ENCODE data around the gene PDE1C. TPM values are rescaled to one million over a fixed set of nuclear protein-coding genes. Genes with fewer than 3 reads are reported as not detected.
"Not testable (repeated sequence)": the region's sequence is repeated elsewhere in the genome, so short reads cannot be mapped to it uniquely, and the experiment has no call there.

PDE1C gene
- total RNA-seq, 1 donor from 2014 or later: 220 TPM

DNA sequence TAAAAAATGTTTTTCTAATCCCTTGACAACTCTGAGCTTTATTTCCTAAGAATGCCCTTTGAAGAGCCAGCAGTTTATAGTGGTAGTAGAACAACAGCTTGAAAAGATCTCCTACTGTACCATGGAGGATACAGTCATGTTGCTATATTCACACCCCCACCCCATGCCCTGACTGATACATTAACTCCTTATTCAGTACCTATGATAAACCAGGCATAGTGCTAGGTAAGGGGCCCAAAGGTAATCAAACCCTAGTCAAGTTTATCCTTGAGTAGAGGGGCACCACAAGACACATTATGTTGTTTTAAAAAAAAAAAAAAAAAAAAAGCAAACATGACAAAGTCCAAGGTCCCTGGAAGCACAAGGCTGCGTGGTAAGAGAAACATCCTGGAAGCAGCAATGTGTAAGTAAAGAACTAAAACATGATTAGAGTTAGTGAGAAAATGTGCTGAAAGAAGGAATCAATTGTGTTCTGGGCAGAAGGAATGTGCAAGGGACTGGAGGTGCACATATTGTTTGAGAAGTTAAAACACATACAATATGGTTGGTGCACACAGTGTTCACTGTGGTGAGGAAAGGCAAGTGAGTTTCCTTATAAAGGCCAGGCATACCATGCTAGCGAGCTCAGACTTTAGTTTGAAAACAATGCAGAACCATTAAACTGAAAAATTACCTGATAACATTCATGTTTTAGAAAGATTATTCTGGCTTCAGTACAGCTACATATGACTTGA lies 51.2 kb downstream of the PDE1C start:
- DNase-seq (ENCODE audit: low spot score): no peak
- intact Hi-C loops (cut with DNase I): no loop called here

DNA sequence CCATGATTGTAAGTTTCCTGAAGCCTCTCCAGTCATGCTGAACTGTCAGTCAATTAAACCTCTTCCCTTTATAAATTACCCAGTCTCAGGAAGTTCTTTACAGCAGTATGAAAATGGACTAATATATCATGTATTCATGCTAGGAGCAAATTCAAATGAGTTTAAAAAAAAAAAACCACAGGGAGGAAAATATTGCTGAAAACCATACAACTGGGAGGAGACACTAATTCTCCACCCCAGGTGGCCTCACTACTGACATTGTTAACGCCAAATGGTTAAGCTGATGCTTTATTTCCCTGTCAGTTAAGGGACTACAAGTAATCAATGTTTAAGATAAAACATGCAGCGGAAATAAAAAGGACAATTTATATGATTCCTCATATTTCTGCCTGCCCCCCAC lies 55.1 kb downstream of the PDE1C start:
- no peak for DNase-seq (ENCODE audit: low spot score)
- intact Hi-C loops (cut with DNase I): no loop called here

DNA sequence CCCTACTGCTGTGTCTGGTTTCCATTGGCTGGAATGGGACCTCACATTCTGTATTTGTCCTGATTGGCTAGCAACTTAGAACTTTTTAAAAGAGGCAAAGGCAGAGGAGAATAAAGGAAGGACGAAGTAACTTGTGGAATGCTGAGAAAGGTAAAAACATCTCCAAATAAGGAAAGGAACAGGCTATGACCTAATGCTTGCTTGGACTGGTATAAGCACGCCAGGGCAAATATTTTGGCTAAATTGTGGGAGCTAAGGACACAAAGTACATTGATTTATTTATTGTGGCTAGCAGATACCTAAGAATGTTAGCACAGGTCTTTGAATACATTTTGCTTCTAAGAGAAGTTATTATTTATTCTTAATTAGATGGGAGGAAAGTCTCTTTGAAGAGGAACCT lies 56.7 kb downstream of the PDE1C start:
- DNase-seq (ENCODE audit: low spot score); intact Hi-C loops (cut with DNase I): not testable (repeated sequence)

DNA sequence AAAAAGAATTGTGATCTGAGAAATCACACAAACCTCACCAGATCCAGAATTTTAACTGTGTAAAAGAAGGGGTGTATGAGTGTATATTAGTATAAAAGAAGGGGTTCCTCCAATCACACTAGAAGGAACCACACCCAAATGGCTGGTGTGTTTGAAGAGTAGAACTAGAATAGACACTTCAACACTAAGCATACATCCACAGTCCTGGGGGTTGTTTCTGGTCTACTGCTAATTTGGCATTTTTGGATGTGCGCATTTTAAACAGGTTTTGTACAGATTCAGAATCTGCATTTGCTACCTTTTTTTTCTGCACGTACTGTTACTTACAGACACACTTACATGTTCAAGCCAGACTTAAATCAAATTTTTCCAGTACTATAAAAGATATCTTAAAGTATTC lies 64.6 kb downstream of the PDE1C start:
- intact Hi-C loops (cut with DNase I): no loop called here
- no peak for DNase-seq (ENCODE audit: low spot score)

DNA sequence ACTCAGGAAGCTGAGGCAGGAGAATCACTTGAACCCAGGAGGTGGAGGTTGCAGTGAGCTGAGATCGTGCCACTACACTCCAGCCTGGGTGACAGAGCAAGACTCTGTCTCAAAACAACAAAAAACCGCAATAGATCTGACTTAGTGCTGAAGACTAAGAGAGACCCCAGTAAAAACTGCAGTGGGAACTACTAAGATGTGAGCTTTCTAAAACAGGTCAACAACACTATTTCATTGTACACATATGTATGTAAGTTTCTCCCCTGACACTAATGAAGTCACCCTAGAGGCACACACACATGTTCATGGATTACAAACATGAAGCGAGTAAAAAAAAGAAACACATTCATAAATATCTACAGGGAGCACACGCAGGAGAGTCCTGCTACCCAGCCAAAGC lies 68.3 kb downstream of the PDE1C start:
- no peak for DNase-seq (ENCODE audit: low spot score)
- intact Hi-C loops (cut with DNase I): no loop called here

DNA sequence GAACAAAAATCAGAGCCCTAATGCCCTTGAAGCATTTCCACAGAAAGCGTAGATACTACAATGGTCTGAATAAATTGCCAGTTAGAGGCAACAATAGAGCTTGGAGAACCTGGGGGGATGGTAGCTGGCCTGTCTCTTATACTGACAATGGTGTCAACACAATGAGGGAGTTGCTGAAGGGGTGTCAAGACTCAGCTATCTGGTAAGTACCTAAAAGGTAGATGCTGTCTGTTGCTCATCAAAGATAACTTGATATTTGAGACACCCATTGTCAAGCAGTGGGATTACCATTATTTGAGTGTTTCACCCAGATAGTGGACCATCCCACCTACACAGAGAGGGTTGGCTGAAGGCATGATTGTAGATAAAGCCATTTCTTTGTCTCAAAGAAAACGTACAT lies 72.8 kb downstream of the PDE1C start:
- no peak for DNase-seq (ENCODE audit: low spot score)
- intact Hi-C loops (cut with DNase I): no loop called here

DNA sequence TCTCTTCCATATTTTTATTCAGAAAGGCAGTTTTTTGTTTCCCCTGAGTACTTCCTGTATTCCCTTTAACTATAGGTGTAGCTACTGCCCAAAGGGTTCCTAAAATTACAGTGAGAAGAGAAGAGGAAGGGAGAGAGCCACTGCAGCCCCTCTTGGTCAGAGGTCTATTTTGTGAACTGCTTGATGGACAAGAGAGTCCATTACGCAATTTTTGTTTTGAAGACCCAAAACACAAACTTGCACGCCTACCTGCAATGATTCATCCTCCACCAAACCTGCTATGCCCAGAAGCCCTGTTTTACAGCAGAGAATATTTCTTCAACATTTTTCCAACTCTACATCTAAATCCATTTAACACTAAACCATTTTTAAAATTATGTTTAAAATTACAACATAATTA lies 75.1 kb downstream of the PDE1C start:
- DNase-seq (ENCODE audit: low spot score): no peak
- intact Hi-C loops (cut with DNase I): no loop called here

DNA sequence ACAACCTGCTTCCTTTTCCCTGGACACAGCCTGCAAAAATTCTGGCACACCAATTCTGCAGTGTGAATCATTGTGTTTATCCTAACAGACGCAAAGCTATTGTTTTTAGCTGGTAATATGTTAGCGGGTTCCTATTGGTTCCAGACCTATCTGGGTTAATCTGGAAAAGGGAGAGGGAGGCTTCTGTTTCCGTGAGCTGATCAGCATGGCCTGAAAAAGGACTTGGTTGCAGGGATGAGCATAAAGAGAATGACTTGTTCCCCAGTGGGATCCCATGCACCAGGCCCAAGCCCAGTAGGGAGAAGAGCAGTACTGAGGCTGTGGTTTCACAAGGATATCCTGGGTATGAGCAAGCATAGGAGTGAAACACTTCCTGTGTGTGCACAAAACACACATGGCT lies 78.4 kb downstream of the PDE1C start:
- intact Hi-C loops (cut with DNase I): no loop called here
- DNase-seq (ENCODE audit: low spot score): no peak

DNA sequence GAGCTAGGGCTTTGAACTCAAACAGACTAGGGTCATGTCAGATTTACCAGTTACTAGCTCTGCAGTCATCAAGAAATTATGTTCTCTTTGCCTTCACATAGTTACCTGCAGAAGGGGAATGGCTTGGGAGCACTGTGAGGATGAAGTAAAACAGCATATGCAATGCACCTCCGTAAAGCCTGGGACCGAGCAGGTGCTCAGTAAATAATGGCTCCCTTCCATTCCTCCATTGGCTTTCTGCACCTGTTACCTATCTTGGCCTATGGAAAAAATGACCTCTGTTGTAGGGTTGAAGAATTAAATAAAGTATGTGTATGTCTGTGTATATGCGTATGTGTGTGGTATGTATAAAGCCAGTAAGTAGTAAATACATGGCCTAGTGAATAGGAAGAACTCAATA lies 78.8 kb downstream of the PDE1C start:
- no peak for DNase-seq (ENCODE audit: low spot score)
- intact Hi-C loops (cut with DNase I): no loop called here

DNA sequence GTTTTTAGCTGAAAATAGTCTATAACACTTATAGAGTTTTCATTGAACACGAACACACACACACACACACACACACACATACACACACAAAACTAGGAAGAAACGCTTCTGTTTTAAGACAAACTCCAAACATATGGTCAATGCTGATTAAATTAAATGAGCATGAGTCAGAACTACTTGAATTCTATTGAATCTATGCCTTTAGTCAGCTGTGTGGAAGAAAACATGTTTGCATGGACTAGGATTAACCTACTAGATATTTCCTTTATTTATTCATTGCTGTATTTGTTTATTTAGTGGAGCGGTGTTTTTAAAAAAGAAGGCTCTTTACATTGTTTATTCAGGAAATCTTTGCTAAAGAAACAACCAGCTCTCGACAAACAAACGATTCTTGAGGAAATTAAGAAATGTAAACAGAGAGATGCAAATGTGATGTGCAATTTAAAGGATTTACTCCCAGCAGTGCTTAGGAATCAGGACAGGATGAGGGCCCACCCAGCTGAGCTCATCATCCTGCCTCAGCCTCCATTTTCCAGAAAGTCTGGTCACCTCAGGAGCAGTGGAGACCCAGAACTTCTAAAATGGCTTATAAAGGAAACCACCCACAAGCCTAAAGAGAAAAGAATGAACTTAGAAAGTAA lies 83.2 kb downstream of the PDE1C start:
- DNase-seq (ENCODE audit: low spot score): no peak
- intact Hi-C loops (cut with DNase I): no loop called here

DNA sequence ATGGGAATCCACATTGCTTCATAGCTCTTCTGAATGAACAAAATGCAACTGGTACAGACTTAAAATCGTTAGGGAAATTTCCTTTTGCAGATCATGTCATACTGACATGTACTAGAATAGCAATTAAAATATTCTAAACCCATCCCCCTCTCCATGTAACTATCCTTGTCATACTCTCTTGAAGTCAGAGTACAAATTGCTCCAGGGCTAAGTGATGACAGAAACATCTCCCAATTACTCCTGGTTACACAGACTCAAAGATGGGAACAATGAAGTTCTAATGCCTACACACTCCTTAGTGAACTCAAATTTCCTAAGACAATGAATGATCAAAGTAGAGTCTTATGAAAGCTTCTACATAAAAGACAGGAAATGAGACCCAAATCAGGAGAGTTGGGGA lies 87.2 kb downstream of the PDE1C start:
- no peak for DNase-seq (ENCODE audit: low spot score)
- intact Hi-C loops (cut with DNase I): no loop called here

DNA sequence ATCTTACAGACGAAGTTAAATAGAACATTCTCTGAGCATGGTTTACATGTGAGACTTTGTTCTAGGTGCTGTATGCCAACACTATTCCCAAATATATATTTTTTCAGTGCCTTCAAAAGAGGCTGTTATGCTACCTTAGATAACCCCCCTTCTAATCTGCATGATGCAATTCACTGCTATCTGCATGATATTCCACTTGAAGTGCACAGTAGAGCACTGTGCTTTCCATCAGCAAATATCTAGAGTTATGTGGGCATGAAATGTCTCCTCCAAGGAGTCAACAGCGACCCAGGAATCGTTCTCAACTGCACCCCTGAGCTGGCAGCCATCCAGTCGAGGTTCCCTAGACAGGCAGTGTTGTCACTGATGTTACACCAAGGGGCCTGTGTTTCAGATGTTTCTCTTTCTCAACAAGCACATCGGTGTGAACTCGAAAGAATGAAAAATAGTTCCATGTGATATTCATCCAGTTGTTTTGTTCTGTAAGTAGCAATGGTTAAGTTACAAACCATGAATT lies 88.3 kb downstream of the PDE1C start:
- intact Hi-C loops (cut with DNase I): no loop called here
- no peak for DNase-seq (ENCODE audit: low spot score)

DNA sequence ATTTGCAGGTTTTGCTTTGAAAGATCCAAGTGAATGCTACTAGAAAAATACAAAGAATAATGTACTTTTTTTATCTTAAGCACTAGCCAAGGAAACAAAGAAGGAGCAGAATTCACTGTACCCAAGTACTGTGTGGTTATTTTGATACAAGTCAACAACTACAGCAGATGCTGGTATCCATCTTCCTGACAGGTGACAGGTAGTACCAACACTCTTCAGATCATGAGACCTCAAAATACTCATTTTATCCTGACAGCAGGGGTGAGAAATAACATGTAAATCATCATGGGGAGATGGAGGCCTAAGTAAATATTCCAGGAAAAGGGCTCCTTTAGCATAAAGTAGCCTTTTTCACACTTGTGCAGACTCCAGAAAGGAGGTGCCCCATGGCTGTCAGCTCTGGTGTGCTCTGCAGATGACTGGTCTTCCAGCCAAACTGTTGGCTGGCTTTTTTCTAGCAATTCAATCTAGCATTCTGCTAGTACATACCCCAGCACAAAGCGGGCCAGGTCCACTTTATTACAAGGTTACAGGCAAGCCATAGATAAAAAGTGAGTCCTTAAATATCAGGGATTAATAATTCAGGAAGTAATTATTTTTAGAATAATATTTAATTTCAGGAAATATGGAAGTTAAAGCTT lies 90.4 kb downstream of the PDE1C start:
- intact Hi-C loops (cut with DNase I): no loop called here

DNA sequence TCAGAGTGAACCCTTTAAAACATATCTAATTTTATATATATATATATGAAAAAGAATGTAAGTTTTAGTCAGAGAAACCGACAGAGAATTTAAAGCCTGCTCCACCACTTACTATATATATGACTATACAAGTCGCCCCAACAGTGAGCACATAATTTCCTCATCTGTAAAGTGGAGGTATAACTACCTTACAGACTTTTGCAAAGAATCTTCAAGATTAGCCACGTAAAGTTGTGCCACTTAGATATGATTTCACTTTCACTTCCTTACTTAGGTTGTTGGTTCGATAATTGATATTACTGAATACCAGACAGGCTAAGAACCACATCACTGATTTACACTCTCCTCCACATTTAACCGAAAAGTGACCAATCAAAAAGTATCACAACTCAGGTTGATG lies 94.7 kb downstream of the PDE1C start:
- intact Hi-C loops (cut with DNase I): no loop called here

More for the DNA sequence above, 90.4 kb downstream of the PDE1C start:
- DNase-seq (ENCODE audit: low spot score): no peak

DNA sequence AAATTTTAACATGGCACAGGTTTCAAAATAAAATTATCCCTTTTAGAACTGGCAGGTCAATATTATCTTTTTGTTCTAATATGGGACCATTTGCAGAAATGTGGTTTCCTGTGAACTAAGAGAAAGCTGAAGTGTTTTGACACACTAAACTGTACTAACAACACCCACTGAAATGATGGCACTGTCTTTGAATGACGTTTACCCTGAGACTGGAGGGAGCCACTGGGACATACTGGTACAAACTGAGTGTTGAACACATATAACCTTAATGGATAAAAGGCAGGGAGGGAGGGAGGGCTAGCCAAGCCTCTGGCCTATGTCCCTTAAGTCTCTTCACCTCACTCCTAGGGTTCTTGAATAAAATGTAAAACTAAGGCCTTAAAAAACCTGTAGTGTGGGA lies 95.9 kb downstream of the PDE1C start:
- intact Hi-C loops (cut with DNase I): no loop called here
- DNase-seq (ENCODE audit: low spot score): no peak

More for the DNA sequence above, 94.7 kb downstream of the PDE1C start:
- DNase-seq (ENCODE audit: low spot score): no peak

DNA sequence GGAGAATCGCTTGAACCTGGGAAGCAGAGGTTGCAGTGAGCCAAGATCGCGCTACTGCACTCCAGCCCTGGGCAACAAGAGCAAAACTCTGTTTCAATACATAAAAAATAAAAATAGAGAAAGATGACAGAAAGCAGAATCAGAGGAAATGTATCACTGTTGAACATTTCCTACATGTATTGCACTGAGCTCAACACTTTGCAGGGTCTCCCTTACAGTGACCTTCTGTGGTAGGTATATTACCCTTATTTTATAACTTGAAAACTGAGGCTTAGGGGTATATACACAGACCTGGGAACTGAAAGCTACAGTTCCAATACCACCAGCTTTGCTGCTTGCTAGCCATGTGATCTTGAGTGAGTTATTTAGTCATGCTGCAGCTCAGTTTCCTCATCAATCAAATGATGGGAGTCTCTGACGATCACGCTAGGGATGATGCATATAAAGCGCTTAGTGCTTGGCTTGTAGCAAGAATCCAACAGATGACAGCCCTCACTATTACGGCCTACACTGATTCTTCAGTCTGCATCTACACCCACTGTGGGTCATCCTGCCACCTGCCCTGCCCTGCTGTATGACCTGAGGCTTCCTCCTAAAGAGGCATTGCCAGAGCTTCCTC lies 99.0 kb downstream of the PDE1C start:
- intact Hi-C loops (cut with DNase I): no loop called here
- DNase-seq (ENCODE audit: low spot score): no peak

DNA sequence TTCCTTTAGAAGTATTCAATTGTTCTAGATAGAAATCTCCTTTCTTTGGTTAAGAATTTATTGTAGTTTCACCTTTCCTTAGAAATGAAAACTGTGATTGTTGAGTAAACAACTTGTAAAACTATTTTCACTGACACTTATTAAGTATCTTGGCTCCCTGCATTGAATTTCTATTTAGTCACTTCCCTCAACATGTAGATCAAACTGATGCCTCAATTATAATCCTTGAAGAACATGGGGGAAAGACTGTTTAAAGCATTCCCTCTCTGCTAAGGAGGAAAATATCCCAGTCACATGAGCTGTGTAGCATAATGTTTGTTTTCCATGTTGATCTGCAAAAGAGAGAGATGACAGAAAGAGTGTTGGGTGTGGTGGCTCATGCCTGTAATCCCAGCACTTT lies 99.7 kb downstream of the PDE1C start:
- intact Hi-C loops (cut with DNase I): no loop called here
- DNase-seq (ENCODE audit: low spot score): no peak

DNA sequence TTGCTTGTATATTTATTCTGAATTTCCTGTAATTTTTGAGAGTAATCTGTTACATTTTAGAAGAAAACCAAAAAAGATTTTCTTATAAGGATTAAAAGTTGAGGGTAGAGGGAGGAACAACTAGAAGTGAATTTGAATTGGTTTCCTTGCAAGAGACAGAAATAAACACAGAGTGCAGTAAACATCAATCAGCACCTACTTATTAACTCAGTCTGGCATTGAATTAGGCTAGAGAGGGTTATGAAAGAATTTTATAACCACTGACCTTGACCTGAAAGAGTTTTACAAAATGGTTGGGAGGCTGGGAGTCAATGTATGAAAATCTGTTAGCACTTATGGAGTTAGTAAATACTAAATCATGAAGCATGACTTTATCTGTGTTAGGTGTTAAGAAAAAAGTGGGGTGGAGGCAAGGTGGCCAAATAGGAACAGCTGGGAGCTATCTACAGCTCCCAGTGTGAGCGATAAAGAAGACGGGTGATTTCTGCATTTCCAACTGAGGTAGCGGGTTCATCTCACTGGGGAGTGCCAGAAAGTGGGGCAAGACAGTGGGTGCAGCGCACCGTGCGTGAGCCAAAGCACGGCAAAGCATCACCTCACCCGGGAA lies 106.5 kb downstream of the PDE1C start:
- DNase-seq (ENCODE audit: low spot score): no peak

DNA sequence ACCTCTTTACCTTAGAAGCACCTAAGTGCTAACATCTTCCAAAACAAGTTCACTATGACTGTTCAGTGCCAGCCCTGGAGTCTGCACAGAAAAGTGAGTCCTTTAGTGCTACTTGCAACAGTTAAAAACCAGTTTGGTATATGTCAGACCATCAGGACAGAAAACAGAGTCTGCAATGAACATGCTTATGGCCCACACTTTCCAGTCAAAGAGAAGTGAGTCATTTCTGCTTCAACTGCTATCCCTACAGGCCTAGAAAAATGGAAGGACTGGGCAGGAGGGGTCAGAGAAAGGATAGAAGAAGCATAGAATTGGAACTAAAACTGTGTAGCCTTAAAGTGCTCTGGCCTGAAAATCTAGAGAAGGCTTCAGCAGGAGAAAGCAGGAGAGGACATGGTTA lies 108.0 kb downstream of the PDE1C start:
- intact Hi-C loops (cut with DNase I): no loop called here
- no peak for DNase-seq (ENCODE audit: low spot score)

More for the DNA sequence above, 106.5 kb downstream of the PDE1C start:
- intact Hi-C loops (cut with DNase I): no loop called here

DNA sequence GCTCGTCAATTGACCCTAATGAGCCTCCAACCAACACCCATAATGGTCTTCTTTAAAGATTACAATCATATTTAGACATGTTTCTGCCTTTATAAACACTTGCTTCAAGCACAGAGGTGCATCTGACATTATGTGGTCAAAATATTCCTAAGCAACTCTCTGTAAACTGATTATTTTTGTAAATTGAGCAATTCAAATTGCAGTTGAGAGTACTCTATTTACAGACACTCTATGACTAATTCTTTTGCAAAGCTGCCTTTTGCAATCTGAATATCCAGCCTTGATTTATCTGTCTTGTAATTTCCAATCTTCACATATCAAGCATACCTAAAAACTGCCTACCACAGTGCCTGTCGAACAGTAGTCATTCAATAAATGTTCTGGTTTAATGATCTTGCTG lies 112.0 kb downstream of the PDE1C start:
- no peak for DNase-seq (ENCODE audit: low spot score)
- intact Hi-C loops (cut with DNase I): no loop called here

All from cardiac septum (tissue), 1 donor.